K562 (cell line): ENCODE data around the gene CSE1L.

Experiments used
- BRD4 ChIP-seq: fragments of 200-600 bp; sonication (generic); IDR thresholded peaks from 2 replicates; pipeline ENCODE4 v1.6.1; 2017; ENCODE audit warnings: inconsistent platforms
- CTBP1 ChIP-seq: fragments of 450-650 bp; IDR thresholded peaks from 2 replicates; pipeline ENCODE4 v1.6.1; 2016; ENCODE audit warnings: borderline replicate concordance
- GABPB1 ChIP-seq: sonication (generic); formaldehyde crosslinking; IDR thresholded peaks from 2 replicates; pipeline ENCODE4 v1.8.0; 2022; ENCODE audit warnings: mild to moderate bottlenecking, missing genetic modification reagents
- NFIC ChIP-seq: fragments of 450-650 bp; IDR thresholded peaks from 2 replicates; pipeline ENCODE4 v1.6.1; 2017; ENCODE audit warnings: mild to moderate bottlenecking, inconsistent platforms
- POLR2AphosphoS5 ChIP-seq: IDR thresholded peaks from 2 replicates; pipeline ENCODE4 v1.6.1; 2011; ENCODE audit warnings: mild to moderate bottlenecking, low read depth, low read length, moderate library complexity; ENCODE audit not compliant: control insufficient read depth, insufficient read depth
- TF ChIP-seq, protein P1 (sequence below): fragments of 250-450 bp; sonication (Bioruptor Pico); IDR thresholded peaks from 2 replicates; pipeline ENCODE4 v1.5.0; 2020; ENCODE audit warnings: mild to moderate bottlenecking
- TF ChIP-seq, protein P2 (sequence below): fragments of 450-650 bp; IDR thresholded peaks from 2 replicates; pipeline ENCODE4 v1.6.1; 2017; ENCODE audit warnings: antibody characterized with exemption, mild to moderate bottlenecking
- TF ChIP-seq, protein P3 (sequence below): sonication (generic); formaldehyde crosslinking; IDR thresholded peaks from 2 replicates; pipeline ENCODE4 v1.9.0; 2022; ENCODE audit warnings: mild to moderate bottlenecking, missing genetic modification reagents

GRCh38 chr20:49104365-49104648 is 58.2 kb downstream of the CSE1L start:
- TF ChIP-seq BRD4, result no peak
- no peak for TF ChIP-seq CTBP1
- TF ChIP-seq NFIC, result no peak
- TF ChIP-seq POLR2AphosphoS5, result no peak
- TF ChIP-seq, protein P1, sequence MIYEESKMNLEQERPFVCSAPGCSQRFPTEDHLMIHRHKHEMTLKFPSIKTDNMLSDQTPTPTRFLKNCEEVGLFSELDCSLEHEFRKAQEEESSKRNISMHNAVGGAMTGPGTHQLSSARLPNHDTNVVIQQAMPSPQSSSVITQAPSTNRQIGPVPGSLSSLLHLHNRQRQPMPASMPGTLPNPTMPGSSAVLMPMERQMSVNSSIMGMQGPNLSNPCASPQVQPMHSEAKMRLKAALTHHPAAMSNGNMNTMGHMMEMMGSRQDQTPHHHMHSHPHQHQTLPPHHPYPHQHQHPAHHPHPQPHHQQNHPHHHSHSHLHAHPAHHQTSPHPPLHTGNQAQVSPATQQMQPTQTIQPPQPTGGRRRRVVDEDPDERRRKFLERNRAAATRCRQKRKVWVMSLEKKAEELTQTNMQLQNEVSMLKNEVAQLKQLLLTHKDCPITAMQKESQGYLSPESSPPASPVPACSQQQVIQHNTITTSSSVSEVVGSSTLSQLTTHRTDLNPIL (CRISPR knock-in tag), result no peak
- TF ChIP-seq, protein P2, sequence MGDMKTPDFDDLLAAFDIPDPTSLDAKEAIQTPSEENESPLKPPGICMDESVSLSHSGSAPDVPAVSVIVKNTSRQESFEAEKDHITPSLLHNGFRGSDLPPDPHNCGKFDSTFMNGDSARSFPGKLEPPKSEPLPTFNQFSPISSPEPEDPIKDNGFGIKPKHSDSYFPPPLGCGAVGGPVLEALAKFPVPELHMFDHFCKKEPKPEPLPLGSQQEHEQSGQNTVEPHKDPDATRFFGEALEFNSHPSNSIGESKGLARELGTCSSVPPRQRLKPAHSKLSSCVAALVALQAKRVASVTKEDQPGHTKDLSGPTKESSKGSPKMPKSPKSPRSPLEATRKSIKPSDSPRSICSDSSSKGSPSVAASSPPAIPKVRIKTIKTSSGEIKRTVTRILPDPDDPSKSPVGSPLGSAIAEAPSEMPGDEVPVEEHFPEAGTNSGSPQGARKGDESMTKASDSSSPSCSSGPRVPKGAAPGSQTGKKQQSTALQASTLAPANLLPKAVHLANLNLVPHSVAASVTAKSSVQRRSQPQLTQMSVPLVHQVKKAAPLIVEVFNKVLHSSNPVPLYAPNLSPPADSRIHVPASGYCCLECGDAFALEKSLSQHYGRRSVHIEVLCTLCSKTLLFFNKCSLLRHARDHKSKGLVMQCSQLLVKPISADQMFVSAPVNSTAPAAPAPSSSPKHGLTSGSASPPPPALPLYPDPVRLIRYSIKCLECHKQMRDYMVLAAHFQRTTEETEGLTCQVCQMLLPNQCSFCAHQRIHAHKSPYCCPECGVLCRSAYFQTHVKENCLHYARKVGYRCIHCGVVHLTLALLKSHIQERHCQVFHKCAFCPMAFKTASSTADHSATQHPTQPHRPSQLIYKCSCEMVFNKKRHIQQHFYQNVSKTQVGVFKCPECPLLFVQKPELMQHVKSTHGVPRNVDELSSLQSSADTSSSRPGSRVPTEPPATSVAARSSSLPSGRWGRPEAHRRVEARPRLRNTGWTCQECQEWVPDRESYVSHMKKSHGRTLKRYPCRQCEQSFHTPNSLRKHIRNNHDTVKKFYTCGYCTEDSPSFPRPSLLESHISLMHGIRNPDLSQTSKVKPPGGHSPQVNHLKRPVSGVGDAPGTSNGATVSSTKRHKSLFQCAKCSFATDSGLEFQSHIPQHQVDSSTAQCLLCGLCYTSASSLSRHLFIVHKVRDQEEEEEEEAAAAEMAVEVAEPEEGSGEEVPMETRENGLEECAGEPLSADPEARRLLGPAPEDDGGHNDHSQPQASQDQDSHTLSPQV, result no peak
- TF ChIP-seq, protein P3, sequence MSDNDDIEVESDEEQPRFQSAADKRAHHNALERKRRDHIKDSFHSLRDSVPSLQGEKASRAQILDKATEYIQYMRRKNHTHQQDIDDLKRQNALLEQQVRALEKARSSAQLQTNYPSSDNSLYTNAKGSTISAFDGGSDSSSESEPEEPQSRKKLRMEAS (CRISPR knock-in tag), result no peak
- no peak for TF ChIP-seq GABPB1 (CRISPR knock-in tag)
